Measurements from ENCODE around the gene KRT33A. TPM values are rescaled to one million over a fixed set of nuclear protein-coding genes. Genes with fewer than 3 reads are reported as not detected.

The KRT33A gene
- total RNA-seq, 2 experiments from 2014 or later: not detected

- Mint-ChIP-seq H3K27me3 (no peaks in the 10 kb centered on the region), H3K4me1 (ENCODE audit: low read depth) (peaks cover 9% of the 10 kb centered on the region)
- CTCF ChIA-PET: interaction anchor here (1.4 kb wide), 1 partner anchor 45 kb away, joined by 3 read pairs; no protein-coding TSS in a partner anchor
Observed at GRCh38 chr17:41367426-41368075, 16.9 kb upstream of the KRT33A start.

GRCh38 chr17:41366070-41366469 is 15.4 kb upstream of the KRT33A start:
- H3K36me3 Mint-ChIP-seq (ENCODE audit: low read depth): no peaks in the 10 kb centered on the region
- DNase-seq (no peak), ATAC-seq (ENCODE audit: poor library complexity) (no peak)
- peaks cover 7% of the 10 kb centered on the region for H3K4me1 Mint-ChIP-seq (ENCODE audit: low read depth)
- no peak overlapping the region for H3K27ac Mint-ChIP-seq
- intact Hi-C loops (cut with DNase I, micrococcal nuclease): no loop called here
- H3K4me1 ChIP-seq (ENCODE audit: insufficient read depth, low read length): peaks cover 2% of the 10 kb centered on the region
- no peak overlapping the region for H3K4me3 Mint-ChIP-seq
- no peak for TF ChIP-seq CTCF (IDR thresholded peaks at IDR 0.05)
- H3K4me3 ChIP-seq (ENCODE audit: low read length): no peak overlapping the region
- no peaks in the 10 kb centered on the region for H3K9me3 ChIP-seq (ENCODE audit: control insufficient read depth in 1 of 2, insufficient read depth in 1 of 2, low read length in 2 of 2)
- no peaks in the 10 kb centered on the region for H3K9me3 Mint-ChIP-seq
- no peaks in the 10 kb centered on the region for H3K36me3 ChIP-seq (ENCODE audit: insufficient read depth, low read length)
- CTCF ChIA-PET: interaction anchor here (1.2 kb wide), 1 partner anchor 43 kb away, joined by 3 read pairs; no protein-coding TSS in a partner anchor
- no peaks in the 10 kb centered on the region for H3K27me3 ChIP-seq (ENCODE audit: control insufficient read depth in 1 of 2, insufficient read depth in 2 of 2, low read length in 2 of 2)
- H3K27ac ChIP-seq (ENCODE audit: low read depth in 1 of 2, low read length in 2 of 2): no peak overlapping the region
- no peaks in the 10 kb centered on the region for H3K27me3 Mint-ChIP-seq
- POLR2A ChIA-PET: no interaction called here

More at GRCh38 chr17:41367426-41368075, 16.9 kb upstream of the KRT33A start:
- H3K9me3 ChIP-seq (ENCODE audit: control insufficient read depth in 1 of 2, insufficient read depth in 1 of 2, low read length in 2 of 2): no peaks in the 10 kb centered on the region
- H3K4me3 ChIP-seq (ENCODE audit: low read length): no peak overlapping the region
- H3K4me1 ChIP-seq (ENCODE audit: insufficient read depth, low read length): peaks cover 2% of the 10 kb centered on the region
- POLR2A ChIA-PET: no interaction called here
- no peak overlapping the region for H3K27ac Mint-ChIP-seq
- no peak for TF ChIP-seq CTCF (IDR thresholded peaks at IDR 0.05)
- intact Hi-C loops (cut with DNase I, micrococcal nuclease): no loop called here
- no peak for DNase-seq
- no peaks in the 10 kb centered on the region for H3K9me3 Mint-ChIP-seq
- H3K36me3 Mint-ChIP-seq (ENCODE audit: low read depth): no peaks in the 10 kb centered on the region
- no peak overlapping the region for H3K4me3 Mint-ChIP-seq
- no peak overlapping the region for H3K27ac ChIP-seq (ENCODE audit: low read depth in 1 of 2, low read length in 2 of 2)
- ATAC-seq (ENCODE audit: poor library complexity): no peak
- H3K36me3 ChIP-seq (ENCODE audit: insufficient read depth, low read length): no peaks in the 10 kb centered on the region
- no peaks in the 10 kb centered on the region for H3K27me3 ChIP-seq (ENCODE audit: control insufficient read depth in 1 of 2, insufficient read depth in 2 of 2, low read length in 2 of 2)

GRCh38 chr17:41363881-41364280 is 13.3 kb upstream of the KRT33A start:
- H3K36me3 Mint-ChIP-seq (ENCODE audit: low read depth): no peaks in the 10 kb centered on the region
- no peak overlapping the region for H3K27ac Mint-ChIP-seq
- no peak for ATAC-seq (ENCODE audit: poor library complexity)
- ChIA-PET POLR2A (no interaction called here), CTCF (no interaction called here)
- no peak for TF ChIP-seq CTCF (IDR thresholded peaks at IDR 0.05)
- H3K4me3 Mint-ChIP-seq: no peak overlapping the region
- no peak for DNase-seq
- Histone ChIP-seq H3K9me3 (ENCODE audit: control insufficient read depth in 1 of 2, insufficient read depth in 1 of 2, low read length in 2 of 2) (no peaks in the 10 kb centered on the region), H3K4me3 (ENCODE audit: low read length) (no peak overlapping the region), H3K4me1 (ENCODE audit: insufficient read depth, low read length) (no peaks in the 10 kb centered on the region), H3K27me3 (ENCODE audit: control insufficient read depth in 1 of 2, insufficient read depth in 2 of 2, low read length in 2 of 2) (no peaks in the 10 kb centered on the region), H3K27ac (ENCODE audit: low read depth in 1 of 2, low read length in 2 of 2) (no peak overlapping the region), H3K36me3 (ENCODE audit: insufficient read depth, low read length) (no peaks in the 10 kb centered on the region)
- no peaks in the 10 kb centered on the region for H3K4me1 Mint-ChIP-seq (ENCODE audit: low read depth)
- intact Hi-C loops (cut with DNase I, micrococcal nuclease): no loop called here
- H3K27me3 Mint-ChIP-seq: no peaks in the 10 kb centered on the region
- H3K9me3 Mint-ChIP-seq: no peaks in the 10 kb centered on the region

Measured in CD4-positive, alpha-beta T cell (primary cell).